ENCODE data around the gene NACA2.

NACA2 gene

GRCh38 chr17:61616783-61617182, 25.8 kb upstream of the NACA2 start:
- H3K27ac Mint-ChIP-seq, result no peak overlapping the region
- H3K27me3 Mint-ChIP-seq (ENCODE audit: low read depth, poor library complexity), result no peaks in the 10 kb centered on the region
- no peak for DNase-seq
- H3K9me3 Mint-ChIP-seq, result peaks cover 43% of the 10 kb centered on the region
- peaks cover 5% of the 10 kb centered on the region for H3K36me3 Mint-ChIP-seq (ENCODE audit: low read depth)
- H3K4me1 Mint-ChIP-seq, result no peaks in the 10 kb centered on the region
- no peak for TF ChIP-seq CTCF (IDR thresholded peaks at IDR 0.05)
- H3K4me3 Mint-ChIP-seq, result no peak overlapping the region

- Mint-ChIP-seq H3K27ac (no peak overlapping the region), H3K9me3 (peaks cover 20% of the 10 kb centered on the region), H3K27me3 (ENCODE audit: low read depth, poor library complexity) (no peaks in the 10 kb centered on the region), H3K4me1 (no peaks in the 10 kb centered on the region), H3K4me3 (no peak overlapping the region), H3K36me3 (ENCODE audit: low read depth) (no peaks in the 10 kb centered on the region)
- no peak for TF ChIP-seq CTCF (IDR thresholded peaks at IDR 0.05)
- no peak for DNase-seq
Measured at GRCh38 chr17:61614219-61614618, 23.2 kb upstream of the NACA2 start.

GRCh38 chr17:61611323-61611722, 20.3 kb upstream of the NACA2 start:
- H3K27me3 Mint-ChIP-seq (ENCODE audit: low read depth, poor library complexity), result no peaks in the 10 kb centered on the region
- H3K36me3 Mint-ChIP-seq (ENCODE audit: low read depth), result no peaks in the 10 kb centered on the region
- no peak for DNase-seq
- H3K4me1 Mint-ChIP-seq, result no peaks in the 10 kb centered on the region
- no peak for TF ChIP-seq CTCF (IDR thresholded peaks at IDR 0.05)
- no peak overlapping the region for H3K4me3 Mint-ChIP-seq
- peaks cover 3% of the 10 kb centered on the region for H3K9me3 Mint-ChIP-seq
- H3K27ac Mint-ChIP-seq, result no peak overlapping the region

- Mint-ChIP-seq H3K4me3 (no peak overlapping the region), H3K4me1 (no peaks in the 10 kb centered on the region), H3K27ac (no peak overlapping the region), H3K27me3 (ENCODE audit: low read depth, poor library complexity) (peaks cover 2% of the 10 kb centered on the region), H3K9me3 (no peaks in the 10 kb centered on the region), H3K36me3 (ENCODE audit: low read depth) (no peaks in the 10 kb centered on the region)
- no peak for TF ChIP-seq CTCF (IDR thresholded peaks at IDR 0.05)
- DNase-seq, result no peak
Measured at GRCh38 chr17:61605692-61606091, 14.7 kb upstream of the NACA2 start.

GRCh38 chr17:61601297-61601696, 10.3 kb upstream of the NACA2 start:
- DNase-seq, result no peak
- no peak overlapping the region for H3K4me3 Mint-ChIP-seq
- no peaks in the 10 kb centered on the region for H3K36me3 Mint-ChIP-seq (ENCODE audit: low read depth)
- no peak for TF ChIP-seq CTCF (IDR thresholded peaks at IDR 0.05)
- H3K4me1 Mint-ChIP-seq, result no peaks in the 10 kb centered on the region
- H3K9me3 Mint-ChIP-seq, result no peaks in the 10 kb centered on the region
- H3K27me3 Mint-ChIP-seq (ENCODE audit: low read depth, poor library complexity), result peaks cover 5% of the 10 kb centered on the region
- H3K27ac Mint-ChIP-seq, result no peak overlapping the region

- H3K27ac Mint-ChIP-seq, result no peak overlapping the region
- H3K27me3 Mint-ChIP-seq (ENCODE audit: low read depth, poor library complexity), result peaks cover 6% of the 10 kb centered on the region
- no peak for TF ChIP-seq CTCF (IDR thresholded peaks at IDR 0.05)
- H3K9me3 Mint-ChIP-seq, result no peaks in the 10 kb centered on the region
- no peak overlapping the region for H3K4me3 Mint-ChIP-seq
- no peaks in the 10 kb centered on the region for H3K36me3 Mint-ChIP-seq (ENCODE audit: low read depth)
- H3K4me1 Mint-ChIP-seq, result no peaks in the 10 kb centered on the region
- no peak for DNase-seq
Measured at GRCh38 chr17:61600621-61601020, 9.6 kb upstream of the NACA2 start.
